Thyroid gland (tissue), 4 donors: Measurements from ENCODE around the gene MEX3D.

ENCODE experiments used
- CTCF ChIP-seq, 6 experiments: fragments of 200-600 bp in 3 of 6; fragments of 450-650 bp in 3 of 6; sonication (generic) in 3 of 6; IDR thresholded peaks; one replicate each; pipeline ENCODE4 v1.5.1; 2016 to 2019; ENCODE audit warnings: antibody characterized with exemption in 6 of 6, mild to moderate bottlenecking in 2 of 6, inconsistent platforms in 1 of 6, moderate library complexity in 1 of 6
- POLR2A ChIP-seq, 2 donors: fragments of 450-650 bp; IDR thresholded peaks; one replicate each; pipeline ENCODE4 v1.6.1; 2017; ENCODE audit warnings: antibody characterized with exemption in 2 of 2, mild to moderate bottlenecking in 2 of 2, moderate library complexity in 1 of 2

- no peak for TF ChIP-seq POLR2A (IDR thresholded peaks at IDR 0.05)
- no peak for TF ChIP-seq CTCF (IDR thresholded peaks at IDR 0.05)
Observed at GRCh38 chr19:1525343-1525742, 42.8 kb downstream of the MEX3D start.
